Neural progenitor cell (in vitro differentiated cells): ENCODE data around the gene IL25.

Source experiments
- EZH2 ChIP-seq: fragments of 200-600 bp; sonication (generic); IDR thresholded peaks from 2 replicates; pipeline ENCODE4 v1.6.1; 2017; ENCODE audit warnings: antibody characterized with exemption, mild to moderate bottlenecking, moderate library complexity
- EZH2phosphoT487 ChIP-seq: fragments of 200-600 bp; sonication (generic); IDR thresholded peaks from 2 replicates; pipeline ENCODE4 v1.6.1; 2017; ENCODE audit warnings: antibody characterized with exemption
- TF ChIP-seq, protein P1 (sequence below): fragments of 200-600 bp; sonication (generic); IDR thresholded peaks from 2 replicates; pipeline ENCODE4 v1.5.1; 2017; ENCODE audit warnings: antibody characterized with exemption, mild to moderate bottlenecking

DNA sequence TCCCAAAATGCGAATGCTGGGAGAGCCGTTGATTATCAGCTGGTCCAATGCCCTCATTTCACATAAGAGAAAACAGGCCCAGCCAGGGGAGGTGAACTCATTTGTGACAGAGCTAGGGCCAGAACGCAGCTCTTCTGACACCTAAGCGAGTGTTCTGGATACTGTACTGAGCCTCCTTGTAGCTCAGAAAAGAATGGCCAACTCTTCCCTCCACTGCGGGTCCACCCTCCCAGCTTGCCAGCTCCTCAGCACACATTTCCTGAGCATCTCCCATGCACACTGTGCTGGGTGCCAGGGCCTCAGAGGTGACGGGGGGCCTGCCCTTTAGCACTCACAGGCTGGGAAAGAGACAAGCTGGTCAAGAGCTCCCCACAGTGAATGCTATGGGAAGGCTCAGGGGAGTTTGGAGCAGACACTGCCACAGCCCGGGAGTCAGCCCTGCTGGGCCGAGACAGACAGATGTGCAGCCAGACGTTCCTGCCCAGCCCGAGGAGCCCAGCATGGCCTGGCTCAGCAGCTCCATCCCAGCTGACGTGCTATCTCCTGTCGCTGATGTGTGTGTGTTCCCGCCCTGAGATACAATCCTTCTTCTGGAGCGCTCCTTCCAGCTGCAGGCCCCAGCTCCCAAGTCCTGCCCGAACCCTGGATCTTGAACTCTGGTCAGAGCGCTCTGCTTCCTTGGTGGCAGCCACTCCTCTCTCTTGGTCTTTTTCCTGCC is 7.7 kb downstream of the IL25 start:
- TF ChIP-seq, protein P1, sequence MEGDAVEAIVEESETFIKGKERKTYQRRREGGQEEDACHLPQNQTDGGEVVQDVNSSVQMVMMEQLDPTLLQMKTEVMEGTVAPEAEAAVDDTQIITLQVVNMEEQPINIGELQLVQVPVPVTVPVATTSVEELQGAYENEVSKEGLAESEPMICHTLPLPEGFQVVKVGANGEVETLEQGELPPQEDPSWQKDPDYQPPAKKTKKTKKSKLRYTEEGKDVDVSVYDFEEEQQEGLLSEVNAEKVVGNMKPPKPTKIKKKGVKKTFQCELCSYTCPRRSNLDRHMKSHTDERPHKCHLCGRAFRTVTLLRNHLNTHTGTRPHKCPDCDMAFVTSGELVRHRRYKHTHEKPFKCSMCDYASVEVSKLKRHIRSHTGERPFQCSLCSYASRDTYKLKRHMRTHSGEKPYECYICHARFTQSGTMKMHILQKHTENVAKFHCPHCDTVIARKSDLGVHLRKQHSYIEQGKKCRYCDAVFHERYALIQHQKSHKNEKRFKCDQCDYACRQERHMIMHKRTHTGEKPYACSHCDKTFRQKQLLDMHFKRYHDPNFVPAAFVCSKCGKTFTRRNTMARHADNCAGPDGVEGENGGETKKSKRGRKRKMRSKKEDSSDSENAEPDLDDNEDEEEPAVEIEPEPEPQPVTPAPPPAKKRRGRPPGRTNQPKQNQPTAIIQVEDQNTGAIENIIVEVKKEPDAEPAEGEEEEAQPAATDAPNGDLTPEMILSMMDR = peak; percentile 2
- no peak for TF ChIP-seq EZH2
- TF ChIP-seq EZH2phosphoT487 = no peak
